Renal cortical epithelial cell (primary cell): ENCODE measurements around the gene HS3ST5. TPM values are rescaled to one million over a fixed set of nuclear protein-coding genes. Genes with fewer than 3 reads are reported as not detected.
A peak's percentile ranks its signal among the peaks of the same experiment; 100 is the strongest.
"Not testable (repeated sequence)": the region's sequence is repeated elsewhere in the genome, so short reads cannot be mapped to it uniquely, and the experiment has no call there.

Experiments
- DNase-seq: peaks from one replicate; pipeline ENCODE4 v3.0.0-alpha.2; 2011; ENCODE audit warnings: low read depth
- total RNA-seq: library from RNA; depleted of rRNA; stranded (reverse); fragments of >200 nt; gene quantifications from 2 replicates; pipeline ENCODE4 v1.2.3, GENCODE V29; 2014

Gene HS3ST5
- total RNA-seq, 1 donor from 2014 or later, result not detected

GRCh38 chr6:114092943-114093342 is 249.9 kb downstream of the HS3ST5 start:
- no peak for DNase-seq

DNA sequence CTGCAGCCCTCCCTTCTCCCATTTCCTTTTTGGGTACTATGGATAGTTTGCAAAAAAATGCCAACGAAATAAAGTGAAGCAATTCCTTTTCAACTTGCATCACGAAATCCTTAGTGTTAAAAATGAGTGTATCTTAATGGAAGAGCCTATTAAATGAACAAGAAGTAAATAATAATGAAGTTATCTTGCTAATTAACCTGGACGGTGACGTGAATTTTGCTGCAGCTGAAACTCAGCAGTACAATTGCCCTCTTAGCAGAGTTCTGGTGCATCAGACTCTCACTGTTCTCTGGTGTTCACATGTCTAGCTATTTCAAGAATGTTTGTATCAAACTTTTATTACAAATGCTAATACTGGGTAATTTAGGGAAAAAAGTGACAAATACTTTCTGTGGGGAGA is 252.2 kb downstream of the HS3ST5 start:
- DNase-seq, result no peak

DNA sequence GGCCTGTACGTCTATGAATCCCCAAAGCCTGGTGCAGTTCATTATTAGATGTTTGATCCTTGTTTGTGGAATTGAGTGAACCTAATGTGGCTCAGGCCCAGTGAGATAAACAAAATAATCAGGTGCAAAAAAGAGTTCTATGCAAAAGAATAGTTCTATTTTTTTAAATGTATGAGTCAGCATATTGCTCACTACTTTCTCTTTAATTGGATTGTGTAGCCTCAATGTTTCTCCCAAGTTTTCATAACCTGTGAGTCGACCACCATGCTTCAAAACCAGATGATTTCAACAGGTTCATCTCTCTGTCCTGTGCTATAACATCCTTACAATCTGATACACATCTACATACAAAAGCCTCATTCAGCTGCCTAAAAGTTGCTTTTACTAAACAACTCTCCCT is 255.3 kb downstream of the HS3ST5 start:
- DNase-seq, result peak; percentile 30

- DNase-seq, result no peak
These were observed 257.6 kb downstream of the HS3ST5 start for GRCh38 chr6:114085211-114085610.

GRCh38 chr6:114084327-114084890 is 258.4 kb downstream of the HS3ST5 start:
- DNase-seq, result peak; percentile 38

DNA sequence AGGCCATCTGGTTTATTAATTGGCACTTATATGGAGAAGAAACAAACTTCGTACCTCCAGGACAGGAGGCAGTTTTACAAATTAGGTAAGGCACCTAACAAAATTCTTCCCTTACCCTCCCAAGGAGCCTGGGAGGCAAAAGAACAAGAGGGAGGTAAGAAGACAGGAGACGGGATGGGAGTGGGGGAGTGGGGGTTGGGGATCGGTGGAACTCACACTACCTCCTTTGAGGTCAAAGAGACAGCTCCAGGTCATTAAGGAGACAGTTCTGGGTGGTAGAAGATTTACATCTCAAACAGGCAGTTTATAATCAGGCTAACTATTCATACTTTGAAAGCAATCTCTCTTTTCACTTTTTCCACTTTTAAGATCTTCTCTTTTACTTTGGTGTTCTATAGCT is 259.6 kb downstream of the HS3ST5 start:
- DNase-seq, result no peak

- DNase-seq, result no peak
These were observed 261.1 kb downstream of the HS3ST5 start for GRCh38 chr6:114081730-114082129.

- no peak for DNase-seq
These were observed 261.8 kb downstream of the HS3ST5 start for GRCh38 chr6:114080891-114081510.

- not testable (repeated sequence) for DNase-seq
These were observed 262.4 kb downstream of the HS3ST5 start for GRCh38 chr6:114080410-114080809.

GRCh38 chr6:114075777-114076176 is 267.0 kb downstream of the HS3ST5 start:
- no peak for DNase-seq

GRCh38 chr6:114075300-114075699 is 267.5 kb downstream of the HS3ST5 start:
- no peak for DNase-seq

DNA sequence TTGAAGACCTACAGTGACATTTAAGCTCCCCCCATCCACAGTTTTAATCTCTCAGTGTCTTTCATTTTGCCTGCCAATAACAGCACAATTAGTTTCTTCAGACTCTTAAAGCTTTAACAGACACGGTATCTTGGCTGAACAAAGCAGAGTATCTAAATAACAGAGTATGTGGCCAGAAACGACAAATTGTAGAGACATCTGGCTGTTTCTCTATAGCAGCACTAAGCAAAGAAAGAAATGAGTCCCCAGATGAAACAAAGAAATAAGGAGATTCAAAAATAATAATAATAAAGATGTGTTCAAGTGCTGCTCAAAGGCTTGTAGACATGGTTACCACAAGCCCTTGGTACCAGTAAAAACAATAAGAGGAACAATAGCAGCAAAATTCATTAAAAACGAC is 274.1 kb downstream of the HS3ST5 start:
- no peak for DNase-seq

- DNase-seq, result no peak
These were observed 274.7 kb downstream of the HS3ST5 start for GRCh38 chr6:114068116-114068515.

DNA sequence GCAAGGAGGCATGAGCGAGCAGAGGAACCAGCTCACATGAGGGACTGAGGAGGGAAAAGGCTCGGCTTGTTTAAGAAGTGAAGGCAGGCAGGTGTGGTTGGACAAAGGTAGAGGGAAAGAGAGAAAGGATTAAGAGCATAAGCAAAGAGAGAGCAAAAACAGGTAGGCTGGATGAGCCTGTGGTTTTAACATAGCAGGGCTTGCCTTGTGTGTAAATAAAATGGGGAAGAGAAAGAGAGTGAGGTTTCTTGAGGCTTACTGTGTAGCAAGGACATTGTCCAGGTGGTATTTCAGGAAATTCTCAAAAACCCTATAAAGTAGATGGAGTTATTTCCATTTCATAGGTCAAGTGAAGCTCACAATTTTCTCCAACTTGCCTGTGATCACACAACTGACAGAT is 278.0 kb downstream of the HS3ST5 start:
- no peak for DNase-seq

DNA sequence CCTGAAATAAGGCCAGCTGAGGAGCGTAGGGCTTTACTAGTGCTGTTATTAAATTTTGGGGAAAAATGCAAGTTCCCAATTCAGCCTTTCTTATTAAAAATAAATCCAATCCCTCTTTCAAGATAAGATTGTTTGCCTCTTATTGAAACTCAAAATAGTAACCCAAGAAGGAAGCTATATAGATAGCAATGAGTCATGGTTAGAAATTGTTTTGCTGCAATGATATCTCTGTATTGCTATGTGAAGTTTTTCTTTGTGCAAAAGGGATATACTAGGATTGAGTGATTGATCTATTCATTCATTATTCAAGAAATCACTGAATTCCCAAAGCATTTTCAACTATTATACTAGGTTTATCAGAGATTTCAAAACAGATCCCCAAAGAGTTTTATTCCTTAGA is 278.9 kb downstream of the HS3ST5 start:
- DNase-seq, result no peak

DNA sequence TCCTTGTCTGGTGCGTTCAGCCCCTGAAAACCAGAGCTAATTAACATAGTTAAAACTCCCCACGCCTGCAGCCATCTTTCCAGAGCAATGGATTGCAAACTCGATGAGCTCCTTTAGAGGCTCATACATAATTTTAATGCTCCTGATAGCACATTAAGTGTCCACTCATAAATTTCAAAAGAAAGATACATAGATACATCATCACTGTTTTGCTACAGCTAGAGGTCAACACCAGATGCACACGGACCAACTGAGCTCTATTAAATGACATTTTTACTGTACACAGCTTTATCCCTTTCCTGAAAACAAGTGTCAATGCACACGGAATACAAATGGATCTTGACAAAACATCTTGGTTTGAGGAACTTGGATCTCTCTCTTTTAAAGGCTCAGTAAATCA is 280.6 kb downstream of the HS3ST5 start:
- no peak for DNase-seq

GRCh38 chr6:114061741-114062140 is 281.1 kb downstream of the HS3ST5 start:
- no peak for DNase-seq

DNA sequence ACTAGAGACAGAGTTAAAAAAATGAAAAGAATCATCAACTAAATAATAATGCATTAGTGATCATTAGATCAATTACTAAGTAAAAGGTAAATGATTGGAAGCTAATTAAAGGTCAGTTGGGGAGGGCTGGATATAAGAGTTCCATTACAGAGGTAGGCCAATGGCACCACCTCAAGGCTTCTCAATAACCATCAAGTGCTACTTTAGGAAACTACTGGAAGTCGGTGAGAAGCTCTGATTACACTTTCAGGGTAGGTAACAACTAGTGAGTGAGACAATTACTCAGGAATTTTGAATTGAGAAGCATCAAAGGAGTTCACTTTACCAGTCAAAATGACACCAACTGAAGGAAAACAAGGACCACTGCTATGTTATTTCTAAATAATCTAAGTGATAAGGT is 281.7 kb downstream of the HS3ST5 start:
- DNase-seq, result no peak

DNA sequence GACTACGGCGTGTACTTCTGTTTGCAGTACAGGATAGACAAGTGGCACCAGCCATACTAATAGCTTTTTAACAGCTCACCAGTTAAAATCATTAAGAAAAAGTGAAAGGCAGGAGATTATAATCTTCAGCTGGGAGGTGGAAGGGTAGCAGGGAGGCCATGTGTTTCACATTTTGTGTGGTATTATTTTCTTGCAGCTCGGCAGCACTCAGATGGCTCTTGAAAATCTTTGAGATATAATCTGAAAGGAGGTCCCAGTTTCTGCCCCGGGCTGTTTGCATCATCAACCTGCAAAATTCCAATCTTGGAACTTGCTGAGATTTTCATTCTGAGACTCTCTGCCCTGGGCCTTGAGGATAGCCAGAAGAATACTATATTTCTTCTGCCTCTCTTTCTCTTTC is 284.4 kb downstream of the HS3ST5 start:
- DNase-seq, result no peak

DNA sequence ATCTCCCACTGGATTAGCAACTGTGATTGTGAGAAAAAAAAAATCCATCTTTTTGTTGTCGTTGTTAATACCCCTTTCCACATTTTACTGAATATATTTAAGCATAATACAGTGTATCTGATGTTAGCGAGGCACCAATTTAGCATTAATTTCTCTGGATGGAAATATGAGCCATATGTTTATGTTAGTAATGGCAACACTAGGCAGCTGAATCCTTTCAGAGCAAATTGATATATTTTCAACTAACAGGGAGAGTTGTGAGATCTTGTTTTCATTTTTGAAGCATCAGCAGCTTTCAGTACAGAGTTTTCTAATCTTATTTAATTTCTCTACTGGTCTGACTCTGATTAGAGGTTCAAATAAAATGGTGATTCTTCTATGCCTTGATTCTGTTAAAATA is 287.1 kb downstream of the HS3ST5 start:
- DNase-seq, result no peak

GRCh38 chr6:114055349-114055748 is 287.5 kb downstream of the HS3ST5 start:
- DNase-seq, result no peak

DNA sequence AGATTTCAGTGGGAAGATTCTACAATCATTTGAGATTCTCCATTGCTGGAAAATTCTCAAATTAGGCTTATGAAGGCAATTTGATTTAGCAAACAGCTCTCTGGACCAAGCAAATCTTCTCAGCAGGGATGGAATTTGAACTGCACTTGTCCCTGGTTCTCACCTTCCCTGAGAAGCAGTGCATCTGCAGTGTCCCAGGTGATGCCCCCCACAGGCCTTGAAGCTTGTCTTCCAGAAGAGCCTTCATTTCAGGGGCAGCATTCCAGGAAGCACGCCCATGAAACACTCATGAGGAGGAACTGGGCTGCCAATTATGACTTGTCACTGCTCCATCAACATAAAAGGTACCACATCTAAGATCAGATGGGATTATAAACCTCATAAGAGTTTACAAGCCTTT is 289.0 kb downstream of the HS3ST5 start:
- DNase-seq, result no peak

- DNase-seq, result peak; percentile 15
These were observed 290.7 kb downstream of the HS3ST5 start for GRCh38 chr6:114052141-114052540.

GRCh38 chr6:114051031-114051430 is 291.8 kb downstream of the HS3ST5 start:
- DNase-seq, result no peak
